Skeletal muscle satellite cell (primary cell): Measurements from ENCODE around the gene EZH1.

Experiments used
- H3K27me3 ChIP-seq: 2 replicates; pipeline ENCODE4 v1.7.0; 2013; ENCODE audit warnings: low read length; ENCODE audit not compliant: control insufficient read depth, insufficient read depth
- H3K36me3 ChIP-seq: 2 replicates; pipeline ENCODE4 v1.7.0; 2013; ENCODE audit warnings: mild to moderate bottlenecking, control low read depth, low read length; ENCODE audit not compliant: insufficient read depth
- H3K4me1 ChIP-seq: 2 replicates; pipeline ENCODE4 v1.7.0; 2013; ENCODE audit warnings: low read length; ENCODE audit not compliant: control insufficient read depth, insufficient read depth
- H3K4me2 ChIP-seq: 2 replicates; pipeline ENCODE4 v1.7.0; 2013; ENCODE audit warnings: mild to moderate bottlenecking, low read length
- H3K4me3 ChIP-seq: 2 replicates; pipeline ENCODE4 v1.7.0; 2013; ENCODE audit warnings: low read length
- H3K9ac ChIP-seq: 2 replicates; pipeline ENCODE4 v1.7.0; 2013; ENCODE audit warnings: mild to moderate bottlenecking, low read depth, low read length, moderate library complexity
- H3K9me3 ChIP-seq: replicated peaks from 2 replicates; pipeline ENCODE4 v1.7.0; 2013; ENCODE audit warnings: mild to moderate bottlenecking, control low read depth, low read length

The EZH1 gene

GRCh38 chr17:42767512-42767911 lies 22.7 kb upstream of the EZH1 start:
- Histone ChIP-seq H3K27me3 (no peaks in the 10 kb centered on the region), H3K4me3 (no peak overlapping the region), H3K4me2 (no peak overlapping the region), H3K9me3 (no peaks in the 10 kb centered on the region), H3K4me1 (no peaks in the 10 kb centered on the region), H3K36me3 (no peaks in the 10 kb centered on the region), H3K9ac (no peak overlapping the region)

- Histone ChIP-seq H3K9me3 (no peaks in the 10 kb centered on the region), H3K9ac (no peak overlapping the region), H3K27me3 (peaks cover 11% of the 10 kb centered on the region), H3K4me2 (no peak overlapping the region), H3K4me1 (peaks cover 5% of the 10 kb centered on the region), H3K36me3 (no peaks in the 10 kb centered on the region), H3K4me3 (no peak overlapping the region)
Observed at GRCh38 chr17:42766124-42766523, 21.3 kb upstream of the EZH1 start.

- peaks cover 42% of the 10 kb centered on the region for H3K27me3 ChIP-seq
- no peaks in the 10 kb centered on the region for H3K9me3 ChIP-seq
- no peaks in the 10 kb centered on the region for H3K36me3 ChIP-seq
- peak overlapping the region; percentile 79 for H3K4me2 ChIP-seq
- H3K4me3 ChIP-seq, result peak overlapping the region; percentile 67
- peaks cover 9% of the 10 kb centered on the region for H3K4me1 ChIP-seq
- H3K9ac ChIP-seq, result no peak overlapping the region
Observed at GRCh38 chr17:42761638-42762037, 16.8 kb upstream of the EZH1 start.

GRCh38 chr17:42760652-42761581 lies 16.1 kb upstream of the EZH1 start, which contains the start of gene RAMP2:
RAMP2 (plus strand) TSS chr17:42761227; CDS start chr17:42761262, 35 bp downstream.
- Histone ChIP-seq H3K9me3 (no peaks in the 10 kb centered on the region), H3K9ac (peak within 1 kb of the TSS; percentile 26), H3K4me1 (peaks cover 9% of the 10 kb centered on the region), H3K36me3 (no peaks in the 10 kb centered on the region), H3K27me3 (peaks cover 47% of the 10 kb centered on the region), H3K4me2 (peak within 1 kb of the TSS; percentile 79), H3K4me3 (peak within 1 kb of the TSS; percentile 67)

GRCh38 chr17:42759982-42760651 lies 15.3 kb upstream of the EZH1 start:
- no peaks in the 10 kb centered on the region for H3K9me3 ChIP-seq
- H3K4me1 ChIP-seq, result peaks cover 9% of the 10 kb centered on the region
- H3K36me3 ChIP-seq, result no peaks in the 10 kb centered on the region
- H3K27me3 ChIP-seq, result peaks cover 53% of the 10 kb centered on the region
- no peak overlapping the region for H3K4me2 ChIP-seq
- H3K4me3 ChIP-seq, result no peak overlapping the region
- no peak overlapping the region for H3K9ac ChIP-seq

- no peak overlapping the region for H3K4me2 ChIP-seq
- peaks cover 70% of the 10 kb centered on the region for H3K27me3 ChIP-seq
Observed at GRCh38 chr17:42754782-42755181, 9.9 kb upstream of the EZH1 start.

GRCh38 chr17:42751628-42752027 lies 6.8 kb upstream of the EZH1 start:
- H3K9ac ChIP-seq, result no peak overlapping the region
- no peak overlapping the region for H3K4me3 ChIP-seq
- no peak overlapping the region for H3K4me2 ChIP-seq
- H3K4me1 ChIP-seq, result no peaks in the 10 kb centered on the region
- no peaks in the 10 kb centered on the region for H3K36me3 ChIP-seq
- no peaks in the 10 kb centered on the region for H3K9me3 ChIP-seq
- H3K27me3 ChIP-seq, result peaks cover 70% of the 10 kb centered on the region

More at GRCh38 chr17:42754782-42755181, 9.9 kb upstream of the EZH1 start:
- Histone ChIP-seq H3K9me3 (no peaks in the 10 kb centered on the region), H3K4me1 (no peaks in the 10 kb centered on the region), H3K4me3 (no peak overlapping the region), H3K36me3 (no peaks in the 10 kb centered on the region), H3K9ac (no peak overlapping the region)

- Histone ChIP-seq H3K36me3 (no peaks in the 10 kb centered on the region), H3K9ac (no peak overlapping the region), H3K27me3 (peaks cover 64% of the 10 kb centered on the region), H3K4me2 (no peak overlapping the region), H3K9me3 (no peaks in the 10 kb centered on the region), H3K4me1 (no peaks in the 10 kb centered on the region), H3K4me3 (no peak overlapping the region)
Observed at GRCh38 chr17:42750739-42751344, 6.0 kb upstream of the EZH1 start.

- Histone ChIP-seq H3K4me3 (no peak overlapping the region), H3K27me3 (peaks cover 50% of the 10 kb centered on the region), H3K9me3 (no peaks in the 10 kb centered on the region), H3K4me1 (peaks cover 5% of the 10 kb centered on the region), H3K36me3 (no peaks in the 10 kb centered on the region), H3K9ac (no peak overlapping the region), H3K4me2 (no peak overlapping the region)
Observed at GRCh38 chr17:42748908-42749798, 4.3 kb upstream of the EZH1 start.

- H3K4me3 ChIP-seq, result no peak overlapping the region
- H3K9ac ChIP-seq, result no peak overlapping the region
- H3K4me1 ChIP-seq, result peaks cover 12% of the 10 kb centered on the region
- peaks cover 47% of the 10 kb centered on the region for H3K27me3 ChIP-seq
- no peak overlapping the region for H3K4me2 ChIP-seq
- no peaks in the 10 kb centered on the region for H3K9me3 ChIP-seq
- no peaks in the 10 kb centered on the region for H3K36me3 ChIP-seq
Observed at GRCh38 chr17:42748202-42748907, 3.5 kb upstream of the EZH1 start.
